B cell (primary cell): ENCODE results near the gene SULT2B1. TPM values are rescaled to one million over a fixed set of nuclear protein-coding genes. Genes with fewer than 3 reads are reported as not detected.

Experiments used
- ATAC-seq: fragments of 200-7000 bp; cut with Tn5 transposase; one replicate; pipeline ENCODE4 v1.10.0; 2021; ENCODE audit warnings: low read depth, mild to moderate bottlenecking, moderate number of reproducible peaks, moderate library complexity
- CTCF ChIA-PET: fragments of 350-600 bp; sonication (Branson Sonifier 250); formaldehyde crosslinking; loops from one replicate; lab custom pipeline; 2021; ENCODE audit warnings: antibody characterized with exemption, inconsistent platforms; lab: Charles Lee
- POLR2A ChIA-PET: fragments of 350-600 bp; sonication (Branson Sonifier 250); formaldehyde crosslinking; loops from one replicate; lab custom pipeline; 2021; ENCODE audit warnings: antibody characterized with exemption; lab: Charles Lee
- DNase-seq: peaks from one replicate; pipeline ENCODE4 v3.0.0; 2013
- H2AFZ ChIP-seq: 2 replicates; pipeline ENCODE4 v1.6.1; 2012; ENCODE audit warnings: mild to moderate bottlenecking, low read depth, low read length; ENCODE audit not compliant: insufficient read depth, poor library complexity, severe bottlenecking
- H3K27ac ChIP-seq, 2 donors: 1 replicate in 1 of 2; 2 replicates in 1 of 2; pipeline ENCODE4 v1.5.1; 2012 to 2013; ENCODE audit warnings: low read length in 2 of 2, mild to moderate bottlenecking in 2 of 2, moderate library complexity in 1 of 2
- H3K27me3 ChIP-seq, 4 experiments: fragments of 200-600 bp in 1 of 4; sonication (generic) in 1 of 4; replicated peaks in 1 of 4; 1 replicate in 2 of 4; 2 replicates in 2 of 4; pipeline versions ENCODE4 v1.6.1 to v1.7.0; 2013 to 2016; ENCODE audit warnings: low read length in 3 of 4, mild to moderate bottlenecking in 2 of 4, mixed read lengths in 1 of 4, moderate library complexity in 1 of 4; ENCODE audit not compliant: insufficient read depth in 4 of 4, control insufficient read depth in 3 of 4; ENCODE audit errors: control extremely low read depth in 1 of 4
- H3K36me3 ChIP-seq, 2 experiments: replicated peaks in 1 of 2; 1 replicate in 1 of 2; 2 replicates in 1 of 2; pipeline versions ENCODE4 v1.6.1 to v1.7.1; 2013; ENCODE audit warnings: low read length in 1 of 2; ENCODE audit not compliant: insufficient read depth in 2 of 2, control insufficient read depth in 1 of 2; ENCODE audit errors: control extremely low read depth in 1 of 2, extremely low read depth in 1 of 2
- H3K4me1 ChIP-seq, 2 donors: fragments of 200-600 bp in 1 of 2; sonication (generic) in 1 of 2; 1 replicate in 1 of 2; 2 replicates in 1 of 2; pipeline versions ENCODE4 v1.5.1 to v1.6.1; 2013 to 2017; ENCODE audit warnings: low read length in 2 of 2; ENCODE audit not compliant: control insufficient read depth in 2 of 2, insufficient read depth in 2 of 2
- H3K4me2 ChIP-seq: replicated peaks from 2 replicates; pipeline ENCODE3; 2012; ENCODE audit warnings: mild to moderate bottlenecking, low read depth, low read length; ENCODE audit not compliant: poor library complexity, severe bottlenecking
- H3K4me3 ChIP-seq, 5 experiments: fragments of 200-600 bp in 1 of 5; sonication (generic) in 1 of 5; 1 replicate in 3 of 5; 2 replicates in 2 of 5; pipeline versions ENCODE4 v1.5.1 to v1.7.0; 2011 to 2016; ENCODE audit warnings: low read length in 4 of 5, mild to moderate bottlenecking in 4 of 5, low read depth in 2 of 5, control low read depth in 1 of 5, moderate library complexity in 1 of 5; ENCODE audit not compliant: insufficient read depth in 1 of 5; ENCODE audit errors: control extremely low read depth in 1 of 5, extremely low read depth in 1 of 5
- H3K79me2 ChIP-seq: fragments of 200-600 bp; sonication (generic); one replicate; pipeline ENCODE4 v1.6.0; 2016; ENCODE audit warnings: low read length; ENCODE audit not compliant: control insufficient read depth, insufficient read depth
- H3K9ac ChIP-seq: fragments of 200-600 bp; sonication (generic); 2 replicates; pipeline ENCODE4 v1.6.1; 2017; ENCODE audit warnings: mild to moderate bottlenecking, low read length, moderate library complexity
- H3K9me3 ChIP-seq, 3 donors: one replicate each; pipeline versions ENCODE4 v1.6.1 to v1.7.1; 2013; ENCODE audit warnings: low read length in 2 of 3; ENCODE audit not compliant: control insufficient read depth in 2 of 3, insufficient read depth in 1 of 3; ENCODE audit errors: control extremely low read depth in 1 of 3
- H4K20me1 ChIP-seq: 2 replicates; pipeline ENCODE4 v1.6.0; 2012; ENCODE audit warnings: mild to moderate bottlenecking, low read length; ENCODE audit not compliant: insufficient read depth, control insufficient read depth, poor library complexity, severe bottlenecking
- H3K27ac Mint-ChIP-seq: one replicate; pipeline ENCODE4 v1.8.0; 2021; ENCODE audit warnings: mixed read lengths
- H3K27me3 Mint-ChIP-seq: one replicate; pipeline ENCODE4 v1.8.0; 2021; ENCODE audit warnings: mixed read lengths
- H3K4me1 Mint-ChIP-seq: one replicate; pipeline ENCODE4 v1.8.0; 2021; ENCODE audit warnings: mixed read lengths
- H3K4me3 Mint-ChIP-seq: one replicate; pipeline ENCODE4 v1.8.0; 2021; ENCODE audit warnings: mixed read lengths
- H3K9me3 Mint-ChIP-seq: one replicate; pipeline ENCODE4 v1.8.0; 2022; ENCODE audit warnings: mixed read lengths; ENCODE audit not compliant: insufficient read depth
- EZH2 ChIP-seq: IDR thresholded peaks from 2 replicates; pipeline ENCODE4 v1.6.1; 2012; ENCODE audit warnings: borderline replicate concordance, low read depth, mild to moderate bottlenecking, moderate library complexity, low read length; ENCODE audit not compliant: insufficient read depth, poor library complexity, severe bottlenecking
- WGBS: methylation state at CpG from one replicate; pipeline ENCODE4 v1.1.5; 2013; ENCODE audit warnings: missing lambda C conversion rate; ENCODE audit not compliant: insufficient coverage; 5-methylcytosine and 5-hydroxymethylcytosine counted together
- intact Hi-C: fragments of 100-400 bp; cut with micrococcal nuclease; formaldehyde crosslinking; loops from one replicate; pipeline ENCODE4 v1.10.0; 2022
- polyA plus RNA-seq: library from polyadenylated mRNA; depleted of rRNA; stranded (reverse); fragments of >200 nt; gene quantifications from 2 replicates; pipeline ENCODE4 v1.2.3, GENCODE V29; 2012
- total RNA-seq, 2 donors: library from RNA; stranded (reverse); fragments of 120-200 nt in 1 of 2; gene quantifications; 1 replicate in 1 of 2; 2 replicates in 1 of 2; pipeline versions ENCODE4 v1.2.3 to v1.2.4, GENCODE V29; 2013 to 2022
- TF ChIP-seq, protein P1 (sequence below): fragments of 200-600 bp; IDR thresholded peaks from one replicate; pipeline ENCODE4 v1.8.0; 2022; ENCODE audit warnings: antibody characterized with exemption, mild to moderate bottlenecking

The SULT2B1 gene
- total and polyA plus RNA-seq, 2 donors (not counting 1 experiment from before 2014, with no cell fraction given), result not detected

DNA sequence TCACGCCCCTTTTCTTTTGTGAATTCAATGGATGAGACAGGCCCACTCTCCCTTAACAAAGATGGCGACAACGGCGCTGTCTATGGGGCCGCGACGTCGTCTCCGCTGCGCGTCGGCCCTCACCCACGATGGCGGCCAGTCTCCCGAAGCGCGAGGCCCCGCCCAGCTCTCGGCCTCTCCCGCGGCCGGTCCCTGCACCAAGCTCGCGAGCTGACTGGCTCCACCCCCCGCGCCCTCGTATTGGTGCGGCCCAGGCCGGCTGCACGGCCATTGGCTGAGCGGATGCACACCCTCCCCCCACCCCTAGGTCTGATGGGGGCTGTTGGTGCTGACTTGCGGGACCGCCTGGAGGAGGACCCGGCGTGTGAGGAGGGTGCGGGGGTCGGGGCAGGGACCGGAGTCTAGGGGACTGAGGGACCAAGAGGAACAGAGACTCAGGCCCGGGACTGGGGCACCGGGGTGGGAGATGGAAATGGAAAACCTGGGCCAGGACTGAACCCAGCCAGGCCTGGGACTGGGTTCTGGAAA is 72.2 kb downstream of the SULT2B1 start:
- CTCF ChIA-PET, result interaction anchor here (1.0 to 2.1 kb wide), 4 partner anchors 10 to 34 kb away, joined by 3 to 6 read pairs (median 4); no protein-coding TSS in a partner anchor

More for the DNA sequence above, 72.2 kb downstream of the SULT2B1 start:
- H3K4me2 ChIP-seq, result peak overlapping the region; percentile 84
- Mint-ChIP-seq H3K4me1 (peaks cover 38% of the 10 kb centered on the region), H3K9me3 (no peaks in the 10 kb centered on the region), H3K4me3 (peak overlapping the region; percentile 78), H3K27ac (peak overlapping the region; percentile 84), H3K27me3 (no peaks in the 10 kb centered on the region)
- ATAC-seq (peak; percentile 75), DNase-seq (peak; percentile 96)
- peak overlapping the region; percentile 30 to 63 for H3K27ac ChIP-seq
- H3K9ac ChIP-seq, result peak overlapping the region; percentile 54
- no peaks in the 10 kb centered on the region for H3K27me3 ChIP-seq
- peaks cover 14% of the 10 kb centered on the region for H4K20me1 ChIP-seq
- peak overlapping the region in 4 of 5 experiments; percentile 29 to 60 (median 50) for H3K4me3 ChIP-seq
- intact Hi-C loops, result loop anchor here (1.0 kb wide), 2 partner anchors 13 to 454 kb away; partner anchors contain the start of genes DBP, LIG1 and ZSWIM9
- H3K9me3 ChIP-seq, result no peaks in the 10 kb centered on the region
- TF ChIP-seq EZH2, result no peak
- TF ChIP-seq, protein P1, sequence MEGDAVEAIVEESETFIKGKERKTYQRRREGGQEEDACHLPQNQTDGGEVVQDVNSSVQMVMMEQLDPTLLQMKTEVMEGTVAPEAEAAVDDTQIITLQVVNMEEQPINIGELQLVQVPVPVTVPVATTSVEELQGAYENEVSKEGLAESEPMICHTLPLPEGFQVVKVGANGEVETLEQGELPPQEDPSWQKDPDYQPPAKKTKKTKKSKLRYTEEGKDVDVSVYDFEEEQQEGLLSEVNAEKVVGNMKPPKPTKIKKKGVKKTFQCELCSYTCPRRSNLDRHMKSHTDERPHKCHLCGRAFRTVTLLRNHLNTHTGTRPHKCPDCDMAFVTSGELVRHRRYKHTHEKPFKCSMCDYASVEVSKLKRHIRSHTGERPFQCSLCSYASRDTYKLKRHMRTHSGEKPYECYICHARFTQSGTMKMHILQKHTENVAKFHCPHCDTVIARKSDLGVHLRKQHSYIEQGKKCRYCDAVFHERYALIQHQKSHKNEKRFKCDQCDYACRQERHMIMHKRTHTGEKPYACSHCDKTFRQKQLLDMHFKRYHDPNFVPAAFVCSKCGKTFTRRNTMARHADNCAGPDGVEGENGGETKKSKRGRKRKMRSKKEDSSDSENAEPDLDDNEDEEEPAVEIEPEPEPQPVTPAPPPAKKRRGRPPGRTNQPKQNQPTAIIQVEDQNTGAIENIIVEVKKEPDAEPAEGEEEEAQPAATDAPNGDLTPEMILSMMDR, result no peak
- POLR2A ChIA-PET, result interaction anchor here (0.6 to 1.9 kb wide), 5 partner anchors 9 to 1305 kb away, joined by 4 to 12 read pairs (median 7); partner anchors contain the start of genes ATF5, CA11, DBP and NUP62
- peaks cover 0 to 14% of the 10 kb centered on the region in 2 experiments for H3K36me3 ChIP-seq
- H3K4me1 ChIP-seq, result peaks cover 19 to 30% of the 10 kb centered on the region in 2 donors
- peak overlapping the region; percentile 61 for H2AFZ ChIP-seq
- no peaks in the 10 kb centered on the region for H3K79me2 ChIP-seq
- WGBS, result 3% methylated on average over 36 of the region's 40 CpGs
